CD14-positive monocyte (primary cell): ENCODE data around the gene ARHGAP40. TPM values are rescaled to one million over a fixed set of nuclear protein-coding genes. Genes with fewer than 3 reads are reported as not detected.
"Not testable (repeated sequence)": the region's sequence is repeated elsewhere in the genome, so short reads cannot be mapped to it uniquely, and the experiment has no call there.

ENCODE experiments used
- DNase-seq, 3 donors: peaks; one replicate each; pipeline ENCODE4 v3.0.0-alpha.2; 2011 to 2022
- H2AFZ ChIP-seq: 2 replicates; pipeline ENCODE4 v1.6.0; 2012; ENCODE audit warnings: mild to moderate bottlenecking, low read depth, low read length, inconsistent platforms; ENCODE audit not compliant: insufficient read depth, poor library complexity, severe bottlenecking
- H3K27ac ChIP-seq, 2 donors: 1 replicate in 1 of 2; 2 replicates in 1 of 2; pipeline ENCODE4 v1.5.1; 2012 to 2013; ENCODE audit warnings: low read length in 2 of 2, control low read depth in 1 of 2, inconsistent platforms in 1 of 2, low read depth in 1 of 2, mild to moderate bottlenecking in 1 of 2
- H3K27me3 ChIP-seq, 2 donors: one replicate each; pipeline versions ENCODE4 v1.6.0 to v1.6.1; 2011 to 2013; ENCODE audit warnings: low read length in 2 of 2; ENCODE audit not compliant: control insufficient read depth in 2 of 2, insufficient read depth in 2 of 2
- H3K36me3 ChIP-seq, 2 donors: replicated peaks in 1 of 2; 1 replicate in 1 of 2; 2 replicates in 1 of 2; pipeline versions ENCODE4 v1.5.1 to v1.6.1; 2012 to 2013; ENCODE audit warnings: low read length in 2 of 2, control low read depth in 1 of 2, inconsistent platforms in 1 of 2, mild to moderate bottlenecking in 1 of 2; ENCODE audit not compliant: insufficient read depth in 2 of 2, control insufficient read depth in 1 of 2
- H3K4me1 ChIP-seq, 2 donors: 1 replicate in 1 of 2; 2 replicates in 1 of 2; pipeline versions ENCODE4 v1.5.1 to v1.6.1; 2012 to 2013; ENCODE audit warnings: low read length in 2 of 2, control low read depth in 1 of 2, inconsistent platforms in 1 of 2, mild to moderate bottlenecking in 1 of 2, moderate library complexity in 1 of 2; ENCODE audit not compliant: insufficient read depth in 2 of 2, control insufficient read depth in 1 of 2
- H3K4me2 ChIP-seq: replicated peaks from 2 replicates; pipeline ENCODE3; 2012; ENCODE audit warnings: low read length, moderate library complexity, mild to moderate bottlenecking; ENCODE audit not compliant: poor library complexity, severe bottlenecking; ENCODE audit errors: extremely low read depth
- H3K4me3 ChIP-seq, 3 experiments: fragments of 200-600 bp in 1 of 3; sonication (generic) in 1 of 3; replicated peaks in 1 of 3; 1 replicate in 2 of 3; 2 replicates in 1 of 3; pipeline ENCODE4 v1.5.1; 2011 to 2013; ENCODE audit warnings: low read length in 3 of 3, mild to moderate bottlenecking in 3 of 3, control low read depth in 2 of 3, low read depth in 2 of 3, inconsistent platforms in 1 of 3, moderate library complexity in 1 of 3
- H3K79me2 ChIP-seq: 2 replicates; pipeline ENCODE4 v1.6.0; 2012; ENCODE audit warnings: mild to moderate bottlenecking, control low read depth, inconsistent platforms, low read length, moderate library complexity; ENCODE audit not compliant: insufficient read depth
- H3K9ac ChIP-seq: 2 replicates; pipeline ENCODE4 v1.6.0; 2017; ENCODE audit warnings: low read length, mild to moderate bottlenecking; ENCODE audit not compliant: insufficient read depth, poor library complexity, severe bottlenecking
- H3K9me3 ChIP-seq, 2 donors: replicated peaks in 1 of 2; 1 replicate in 1 of 2; 2 replicates in 1 of 2; pipeline versions ENCODE4 v1.5.1 to v1.6.1; 2012 to 2013; ENCODE audit warnings: low read length in 2 of 2, control low read depth in 1 of 2; ENCODE audit not compliant: control insufficient read depth in 1 of 2, insufficient read depth in 1 of 2
- H4K20me1 ChIP-seq: 2 replicates; pipeline ENCODE4 v1.6.0; 2012; ENCODE audit warnings: mild to moderate bottlenecking, low read length, control low read depth, moderate library complexity; ENCODE audit not compliant: insufficient read depth
- H3K27ac Mint-ChIP-seq, 7 donors: one replicate each; pipeline ENCODE4 v1.8.0; 2020; ENCODE audit warnings: mild to moderate bottlenecking in 7 of 7, mixed read lengths in 7 of 7, moderate library complexity in 6 of 7, inconsistent platforms in 2 of 7
- H3K27me3 Mint-ChIP-seq, 3 donors: one replicate each; pipeline ENCODE4 v1.8.0; 2021 to 2022; ENCODE audit warnings: low read depth in 3 of 3, mild to moderate bottlenecking in 3 of 3, mixed read lengths in 3 of 3, moderate library complexity in 3 of 3, inconsistent platforms in 1 of 3
- H3K36me3 Mint-ChIP-seq, 2 donors: one replicate each; pipeline ENCODE4 v1.8.0; 2020; ENCODE audit warnings: mixed read lengths in 2 of 2, inconsistent platforms in 1 of 2, mild to moderate bottlenecking in 1 of 2
- H3K4me1 Mint-ChIP-seq: one replicate; pipeline ENCODE4 v1.8.0; 2020; ENCODE audit warnings: mild to moderate bottlenecking, mixed read lengths
- H3K4me3 Mint-ChIP-seq, 2 donors: one replicate each; pipeline ENCODE4 v1.8.0; 2020; ENCODE audit warnings: mild to moderate bottlenecking in 2 of 2, mixed read lengths in 2 of 2, moderate library complexity in 1 of 2
- H3K9me3 Mint-ChIP-seq, 7 donors: one replicate each; pipeline ENCODE4 v1.8.0; 2020 to 2022; ENCODE audit warnings: mixed read lengths in 7 of 7, mild to moderate bottlenecking in 6 of 7, moderate library complexity in 6 of 7, inconsistent platforms in 2 of 7
- CTCF ChIP-seq: fragments of 200-600 bp; IDR thresholded peaks from one replicate; pipeline ENCODE4 v1.8.0; 2022; ENCODE audit warnings: antibody characterized with exemption, mild to moderate bottlenecking
- WGBS: methylation state at CpG from one replicate; pipeline ENCODE4 v1.1.5; 2013; ENCODE audit warnings: missing lambda C conversion rate; ENCODE audit not compliant: insufficient coverage; 5-methylcytosine and 5-hydroxymethylcytosine counted together
- intact Hi-C, 2 donors: fragments of 100-400 bp; cut with micrococcal nuclease; formaldehyde crosslinking; loops; one replicate each; pipeline versions ENCODE4 v1.15.0 to v1.15.1; 2023
- polyA plus RNA-seq, 3 donors: library from polyadenylated mRNA; depleted of rRNA in 1 of 3; unstranded in 2 of 3; stranded (reverse) in 1 of 3; fragments of 300-500 nt in 2 of 3; fragments of >200 nt in 1 of 3; fragmentation: Illumina TruSeq in 2 of 3; gene quantifications; 1 replicate in 2 of 3; 2 replicates in 1 of 3; pipeline ENCODE4 v1.2.3, GENCODE V29; 2012 to 2021

Gene ARHGAP40
- polyA plus RNA-seq, 3 donors, result not detected

GRCh38 chr20:38590676-38591473, 10.7 kb upstream of the ARHGAP40 start:
- Histone ChIP-seq H3K4me1 (no peaks in the 10 kb centered on the region), H3K36me3 (no peaks in the 10 kb centered on the region), H3K9ac (no peak overlapping the region), H3K9me3 (no peaks in the 10 kb centered on the region), H4K20me1 (no peaks in the 10 kb centered on the region), H3K27me3 (no peaks in the 10 kb centered on the region), H3K4me2 (no peak overlapping the region), H3K27ac (no peak overlapping the region), H3K79me2 (no peaks in the 10 kb centered on the region), H2AFZ (no peak overlapping the region), H3K4me3 (no peak overlapping the region)
- Mint-ChIP-seq H3K36me3 (no peaks in the 10 kb centered on the region), H3K4me1 (no peaks in the 10 kb centered on the region), H3K27ac (peak overlapping the region in 1 of 7 donors; percentile 4), H3K9me3 (no peaks in the 10 kb centered on the region), H3K27me3 (peaks cover 2 to 5% (median 2%) of the 10 kb centered on the region in 3 donors), H3K4me3 (no peak overlapping the region)
- no peak for TF ChIP-seq CTCF
- 82% methylated on average over 10 of the region's 18 CpGs for WGBS
- intact Hi-C loops, result no loop called here
- no peak for DNase-seq

GRCh38 chr20:38591474-38592410, 9.9 kb upstream of the ARHGAP40 start:
- TF ChIP-seq CTCF, result no peak
- Histone ChIP-seq H3K9ac (no peak overlapping the region), H3K4me3 (no peak overlapping the region), H3K79me2 (no peaks in the 10 kb centered on the region), H2AFZ (no peak overlapping the region), H3K27ac (no peak overlapping the region), H3K27me3 (no peaks in the 10 kb centered on the region), H3K36me3 (no peaks in the 10 kb centered on the region), H4K20me1 (no peaks in the 10 kb centered on the region), H3K4me1 (no peaks in the 10 kb centered on the region), H3K4me2 (no peak overlapping the region), H3K9me3 (no peaks in the 10 kb centered on the region)
- no peak overlapping the region for H3K4me3 Mint-ChIP-seq
- no peak for DNase-seq
- no peak overlapping the region for H3K27ac Mint-ChIP-seq
- WGBS, result 92% methylated on average over 17 of the region's 21 CpGs
- intact Hi-C loops, result no loop called here
- no peaks in the 10 kb centered on the region for H3K36me3 Mint-ChIP-seq
- H3K4me1 Mint-ChIP-seq, result no peaks in the 10 kb centered on the region
- H3K27me3 Mint-ChIP-seq, result peaks cover 2 to 4% (median 4%) of the 10 kb centered on the region in 3 donors
- H3K9me3 Mint-ChIP-seq, result no peaks in the 10 kb centered on the region

DNA sequence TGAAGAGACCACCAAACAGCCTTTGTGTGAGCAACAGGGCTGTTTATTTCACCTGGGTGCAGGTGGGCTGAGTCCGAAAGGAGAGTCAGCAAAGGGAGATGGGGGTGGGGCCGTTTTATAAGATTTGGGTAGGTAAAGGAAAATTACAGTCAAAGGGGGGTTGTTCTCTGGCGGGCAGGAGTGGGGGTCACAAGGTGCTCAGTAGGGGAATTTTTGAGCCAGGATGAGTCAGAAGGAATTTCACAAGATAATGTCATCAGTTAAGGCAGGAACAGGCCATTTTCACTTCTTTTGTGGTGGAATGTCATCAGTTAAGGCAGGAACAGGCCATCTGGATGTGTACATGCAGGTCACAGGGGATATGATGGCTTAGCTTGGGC, 9.2 kb upstream of the ARHGAP40 start:
- H3K27ac ChIP-seq, H2AFZ ChIP-seq, H4K20me1 ChIP-seq, H3K27me3 ChIP-seq, H3K4me2 ChIP-seq, H3K4me3 Mint-ChIP-seq, H3K4me1 Mint-ChIP-seq, DNase-seq, H3K36me3 Mint-ChIP-seq, H3K4me3 ChIP-seq, intact Hi-C loops, H3K9ac ChIP-seq, H3K79me2 ChIP-seq, H3K27ac Mint-ChIP-seq, H3K9me3 ChIP-seq, H3K9me3 Mint-ChIP-seq, H3K4me1 ChIP-seq, H3K27me3 Mint-ChIP-seq, H3K36me3 ChIP-seq: not testable (repeated sequence)
- 100% methylated on average over 1 of the region's 3 CpGs for WGBS
